ENCODE measurements around the gene VARS1.

DNA sequence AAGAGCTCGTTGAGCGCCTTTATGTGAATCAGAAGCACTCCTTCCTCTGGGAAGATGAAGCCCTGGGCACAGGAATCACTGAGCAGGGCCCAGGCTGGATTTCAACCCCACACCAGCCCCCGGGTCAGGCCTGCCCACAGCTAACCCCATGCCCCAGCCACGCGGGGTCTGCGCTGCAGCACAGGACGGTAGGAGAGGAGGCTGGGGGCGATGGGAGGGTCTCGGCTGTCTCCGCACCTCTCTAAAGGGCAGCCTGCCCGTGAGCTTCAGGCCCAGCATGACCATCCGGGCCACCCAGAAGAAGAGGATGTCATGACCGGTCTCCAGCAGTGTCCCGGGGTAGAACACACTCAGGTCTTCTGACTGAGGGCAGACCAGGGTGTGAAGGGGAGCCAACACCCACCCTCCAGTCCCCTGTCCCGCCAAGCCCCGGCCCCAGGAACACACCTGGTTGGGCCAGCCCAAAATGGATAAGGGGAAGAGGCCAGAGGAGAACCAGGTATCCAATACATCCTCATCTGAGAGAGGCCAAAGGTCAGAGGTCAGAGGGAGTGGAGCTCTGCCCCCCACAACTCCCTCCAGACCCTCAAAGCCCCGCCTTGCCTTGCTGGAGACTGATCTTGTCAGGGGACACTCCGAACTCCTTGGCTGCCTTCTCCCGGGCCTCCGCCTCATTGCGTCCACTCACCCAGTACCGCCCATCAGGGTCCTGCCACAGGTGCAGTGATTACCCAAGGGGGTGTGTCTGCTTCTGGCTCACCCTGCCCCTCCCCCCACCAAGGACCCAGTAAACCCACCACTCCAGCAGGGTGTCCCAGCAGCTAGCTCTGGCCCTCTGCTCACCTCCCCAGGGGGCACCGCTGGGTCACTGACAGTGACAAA lies 14.1 kb downstream of the VARS1 start:
- TF ChIP-seq, protein P1, sequence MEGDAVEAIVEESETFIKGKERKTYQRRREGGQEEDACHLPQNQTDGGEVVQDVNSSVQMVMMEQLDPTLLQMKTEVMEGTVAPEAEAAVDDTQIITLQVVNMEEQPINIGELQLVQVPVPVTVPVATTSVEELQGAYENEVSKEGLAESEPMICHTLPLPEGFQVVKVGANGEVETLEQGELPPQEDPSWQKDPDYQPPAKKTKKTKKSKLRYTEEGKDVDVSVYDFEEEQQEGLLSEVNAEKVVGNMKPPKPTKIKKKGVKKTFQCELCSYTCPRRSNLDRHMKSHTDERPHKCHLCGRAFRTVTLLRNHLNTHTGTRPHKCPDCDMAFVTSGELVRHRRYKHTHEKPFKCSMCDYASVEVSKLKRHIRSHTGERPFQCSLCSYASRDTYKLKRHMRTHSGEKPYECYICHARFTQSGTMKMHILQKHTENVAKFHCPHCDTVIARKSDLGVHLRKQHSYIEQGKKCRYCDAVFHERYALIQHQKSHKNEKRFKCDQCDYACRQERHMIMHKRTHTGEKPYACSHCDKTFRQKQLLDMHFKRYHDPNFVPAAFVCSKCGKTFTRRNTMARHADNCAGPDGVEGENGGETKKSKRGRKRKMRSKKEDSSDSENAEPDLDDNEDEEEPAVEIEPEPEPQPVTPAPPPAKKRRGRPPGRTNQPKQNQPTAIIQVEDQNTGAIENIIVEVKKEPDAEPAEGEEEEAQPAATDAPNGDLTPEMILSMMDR (conservative IDR thresholded peaks at IDR 0.05 in 1 of 2, IDR thresholded peaks at IDR 0.05 in 1 of 2; ENCODE audit: low read depth in 1 of 2, low read length in 2 of 2) = no peak
- TF ChIP-seq EZH2 (IDR thresholded peaks at IDR 0.05; ENCODE audit: low read length, missing control alignments) = no peak
